Thoracic aorta (tissue), 2 donors: Measurements from ENCODE around the gene PEX16. TPM values are rescaled to one million over a fixed set of nuclear protein-coding genes. Genes with fewer than 3 reads are reported as not detected.

Experiments
- ATAC-seq: fragments of 150-250 bp; one replicate; pipeline ENCODE4 v1.8.0; 2017; ENCODE audit warnings: low read depth; ENCODE audit not compliant: insufficient number of reproducible peaks, low FRiP score
- DNase-seq: peaks from one replicate; pipeline ENCODE4 v3.0.0-alpha.2; 2020; ENCODE audit warnings: low spot score
- H3K27ac ChIP-seq, 2 donors: fragments of 200-600 bp; sonication (generic); 1 replicate in 1 of 2; 2 replicates in 1 of 2; pipeline ENCODE4 v1.5.1; 2016; ENCODE audit warnings: mild to moderate bottlenecking in 2 of 2, moderate library complexity in 2 of 2
- H3K27me3 ChIP-seq: fragments of 200-600 bp; sonication (generic); replicated peaks from 2 replicates; pipeline ENCODE4 v1.6.0; 2016; ENCODE audit warnings: mild to moderate bottlenecking; ENCODE audit not compliant: insufficient read depth
- H3K36me3 ChIP-seq: fragments of 200-600 bp; sonication (generic); one replicate; pipeline ENCODE4 v1.5.1; 2016
- H3K4me1 ChIP-seq, 2 donors: fragments of 200-600 bp; sonication (generic); 1 replicate in 1 of 2; 2 replicates in 1 of 2; pipeline versions ENCODE4 v1.5.1 to v1.6.0; 2016; ENCODE audit warnings: low read depth in 2 of 2, mild to moderate bottlenecking in 1 of 2; ENCODE audit not compliant: control insufficient read depth in 1 of 2
- H3K4me3 ChIP-seq: fragments of 200-600 bp; sonication (generic); 2 replicates; pipeline ENCODE4 v1.5.1; 2016; ENCODE audit warnings: mild to moderate bottlenecking
- H3K9me3 ChIP-seq: fragments of 200-600 bp; sonication (generic); 2 replicates; pipeline ENCODE4 v1.5.1; 2016
- total RNA-seq, 2 donors: library from RNA; depleted of rRNA; stranded (reverse); fragments of >200 nt; gene quantifications; one replicate each; pipeline versions ENCODE4 v1.1.0 to v1.2.3, GENCODE V29; 2016
- TF ChIP-seq, protein P1 (sequence below): fragments of 200-600 bp; sonication (generic); IDR thresholded peaks from one replicate; pipeline ENCODE4 v1.5.1; 2019; ENCODE audit warnings: antibody characterized with exemption

Gene PEX16
- total RNA-seq, 2 donors from 2014 or later, result 12.1 to 19.8 TPM

DNA sequence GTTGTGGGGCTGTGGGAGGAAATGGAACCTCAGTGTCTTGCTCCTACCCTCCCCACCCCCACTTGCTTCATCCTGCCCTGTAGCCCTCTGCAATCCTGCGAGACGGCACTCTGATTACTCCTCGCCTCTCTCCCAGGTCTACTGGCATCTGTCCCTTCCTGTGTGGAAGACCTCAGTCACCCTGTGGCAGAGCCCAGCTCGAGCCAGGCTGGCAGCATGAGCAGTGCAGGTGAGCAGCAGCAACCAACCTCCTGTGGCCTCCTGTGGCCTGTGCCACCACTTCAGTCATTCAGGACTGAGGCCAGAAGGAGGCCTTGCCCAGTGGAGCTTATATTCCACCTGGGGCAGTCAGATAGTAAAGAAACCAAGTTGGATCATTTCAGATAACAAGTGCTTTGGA lies 47.0 kb downstream of the PEX16 start:
- no peak overlapping the region for H3K27ac ChIP-seq
- no peaks in the 10 kb centered on the region for H3K9me3 ChIP-seq

DNA sequence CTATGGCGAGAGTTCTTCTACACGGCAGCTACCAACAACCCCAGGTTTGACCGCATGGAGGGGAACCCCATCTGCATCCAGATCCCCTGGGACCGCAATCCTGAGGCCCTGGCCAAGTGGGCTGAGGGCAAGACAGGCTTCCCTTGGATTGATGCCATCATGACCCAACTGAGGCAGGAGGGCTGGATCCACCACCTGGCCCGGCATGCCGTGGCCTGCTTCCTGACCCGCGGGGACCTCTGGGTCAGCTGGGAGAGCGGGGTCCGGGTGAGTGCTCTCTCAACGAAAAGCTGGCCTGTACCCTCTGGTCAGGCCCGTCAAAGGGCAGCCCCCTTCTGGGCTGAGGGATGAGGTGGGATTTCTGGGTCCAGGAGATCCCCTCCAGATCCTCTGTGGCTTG lies 48.1 kb downstream of the PEX16 start:
- H3K27ac ChIP-seq, result no peak overlapping the region
- TF ChIP-seq, protein P1, sequence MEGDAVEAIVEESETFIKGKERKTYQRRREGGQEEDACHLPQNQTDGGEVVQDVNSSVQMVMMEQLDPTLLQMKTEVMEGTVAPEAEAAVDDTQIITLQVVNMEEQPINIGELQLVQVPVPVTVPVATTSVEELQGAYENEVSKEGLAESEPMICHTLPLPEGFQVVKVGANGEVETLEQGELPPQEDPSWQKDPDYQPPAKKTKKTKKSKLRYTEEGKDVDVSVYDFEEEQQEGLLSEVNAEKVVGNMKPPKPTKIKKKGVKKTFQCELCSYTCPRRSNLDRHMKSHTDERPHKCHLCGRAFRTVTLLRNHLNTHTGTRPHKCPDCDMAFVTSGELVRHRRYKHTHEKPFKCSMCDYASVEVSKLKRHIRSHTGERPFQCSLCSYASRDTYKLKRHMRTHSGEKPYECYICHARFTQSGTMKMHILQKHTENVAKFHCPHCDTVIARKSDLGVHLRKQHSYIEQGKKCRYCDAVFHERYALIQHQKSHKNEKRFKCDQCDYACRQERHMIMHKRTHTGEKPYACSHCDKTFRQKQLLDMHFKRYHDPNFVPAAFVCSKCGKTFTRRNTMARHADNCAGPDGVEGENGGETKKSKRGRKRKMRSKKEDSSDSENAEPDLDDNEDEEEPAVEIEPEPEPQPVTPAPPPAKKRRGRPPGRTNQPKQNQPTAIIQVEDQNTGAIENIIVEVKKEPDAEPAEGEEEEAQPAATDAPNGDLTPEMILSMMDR, result no peak
- H3K9me3 ChIP-seq, result no peaks in the 10 kb centered on the region
- H3K4me1 ChIP-seq, result no peaks in the 10 kb centered on the region
- no peaks in the 10 kb centered on the region for H3K27me3 ChIP-seq
- DNase-seq (no peak), ATAC-seq (no peak)
- no peak overlapping the region for H3K4me3 ChIP-seq
- H3K36me3 ChIP-seq, result peaks cover 79% of the 10 kb centered on the region

More for the DNA sequence above, 47.0 kb downstream of the PEX16 start:
- H3K27me3 ChIP-seq, result no peaks in the 10 kb centered on the region
- H3K36me3 ChIP-seq, result peaks cover 84% of the 10 kb centered on the region
- H3K4me3 ChIP-seq, result no peak overlapping the region
- TF ChIP-seq, protein P1, result no peak
- DNase-seq (no peak), ATAC-seq (no peak)
- H3K4me1 ChIP-seq, result no peaks in the 10 kb centered on the region

DNA sequence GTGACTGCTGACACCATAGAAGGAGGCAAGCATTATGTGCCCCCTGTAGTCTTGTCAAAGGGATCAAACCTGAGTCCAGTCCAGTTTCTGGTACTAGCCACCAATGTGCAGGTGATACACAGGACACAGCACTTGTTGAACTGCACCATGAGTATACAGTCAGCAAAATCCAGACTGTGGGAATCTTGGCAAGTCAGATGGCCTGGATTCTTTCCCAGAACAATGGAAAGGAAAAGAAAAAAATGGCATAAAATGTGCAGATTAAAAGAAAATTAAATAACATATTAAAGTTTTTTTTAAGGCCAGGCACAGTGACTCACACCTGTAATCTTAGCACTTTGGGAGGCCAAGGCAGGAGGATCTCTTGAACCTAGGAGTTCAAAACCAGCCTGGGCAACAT lies 53.6 kb downstream of the PEX16 start:
- TF ChIP-seq, protein P1, result no peak
- Histone ChIP-seq H3K4me3 (no peak overlapping the region), H3K27me3 (no peaks in the 10 kb centered on the region), H3K36me3 (peaks cover 58% of the 10 kb centered on the region), H3K27ac (no peak overlapping the region), H3K9me3 (no peaks in the 10 kb centered on the region), H3K4me1 (peaks cover 4 to 21% of the 10 kb centered on the region in 2 donors)
- no peak for ATAC-seq
- DNase-seq, result no peak

DNA sequence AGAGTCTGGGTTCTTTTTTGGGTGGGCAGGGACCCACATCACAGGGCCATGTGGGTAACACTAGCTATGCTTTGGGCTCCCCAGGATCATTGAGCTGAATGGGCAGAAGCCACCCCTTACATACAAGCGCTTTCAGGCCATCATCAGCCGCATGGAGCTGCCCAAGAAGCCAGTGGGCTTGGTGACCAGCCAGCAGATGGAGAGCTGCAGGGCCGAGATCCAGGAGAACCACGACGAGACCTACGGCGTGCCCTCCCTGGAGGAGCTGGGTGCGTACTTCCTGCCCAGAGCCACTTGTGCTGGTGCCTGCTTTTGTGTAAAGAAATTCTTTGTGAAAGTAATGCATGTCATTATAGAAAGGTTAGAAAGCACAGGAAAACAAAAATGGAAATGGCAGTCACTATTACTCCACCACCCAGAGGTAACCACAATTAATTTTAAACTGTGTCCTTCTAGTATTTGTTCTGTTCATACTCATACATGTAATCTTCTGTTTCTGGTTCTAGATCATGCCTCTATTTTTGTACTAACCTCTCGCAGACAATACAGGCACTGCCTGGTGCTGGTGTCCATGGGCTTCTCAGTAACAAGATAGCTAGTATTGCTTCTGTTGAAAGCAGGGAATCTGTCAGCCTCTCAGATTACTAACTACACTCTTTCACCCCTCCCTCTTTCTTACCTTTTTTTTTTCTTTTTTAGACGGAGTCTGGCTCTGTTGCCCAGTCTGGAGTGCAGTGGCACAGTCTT lies 56.7 kb downstream of the PEX16 start:
- no peak overlapping the region for H3K4me3 ChIP-seq
- H3K36me3 ChIP-seq, result peaks cover 42% of the 10 kb centered on the region
- peak overlapping the region; percentile 64 to 79 for H3K27ac ChIP-seq
- TF ChIP-seq, protein P1, result no peak
- ATAC-seq (no peak), DNase-seq (no peak)
- no peaks in the 10 kb centered on the region for H3K9me3 ChIP-seq
- H3K4me1 ChIP-seq, result peaks cover 27 to 52% of the 10 kb centered on the region in 2 donors
- H3K27me3 ChIP-seq, result no peaks in the 10 kb centered on the region

DNA sequence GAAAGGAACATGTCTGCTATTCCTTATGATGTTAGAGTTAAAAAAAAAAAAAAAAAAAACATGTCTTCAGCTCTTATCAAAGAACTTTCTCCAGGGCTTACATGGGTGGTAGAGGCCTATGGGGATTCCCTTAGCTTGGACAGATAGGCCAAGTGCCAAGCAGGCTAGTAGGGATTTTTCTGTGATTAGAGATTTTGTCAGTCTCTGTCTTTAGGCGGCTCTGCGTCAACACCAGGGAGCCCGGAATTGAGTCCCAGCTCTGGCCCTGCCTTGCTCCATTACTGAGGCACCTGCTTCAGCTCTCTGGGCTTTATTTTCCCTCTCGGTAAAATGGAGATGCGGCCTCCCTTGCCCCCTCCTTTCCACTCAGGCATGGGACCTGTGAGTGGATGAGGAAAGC lies 57.3 kb downstream of the PEX16 start:
- ATAC-seq (no peak), DNase-seq (no peak)
- Histone ChIP-seq H3K4me1 (peaks cover 32 to 58% of the 10 kb centered on the region in 2 donors), H3K36me3 (peaks cover 38% of the 10 kb centered on the region), H3K4me3 (no peak overlapping the region), H3K27ac (peak overlapping the region; percentile 64 to 79), H3K27me3 (no peaks in the 10 kb centered on the region), H3K9me3 (no peaks in the 10 kb centered on the region)
- TF ChIP-seq, protein P1, result no peak

Other genes with a start within 250 kb of the PEX16 start
- gene SLC35C1, start 112.7 kb downstream of the PEX16 start, total RNA-seq, result 10 to 100 TPM; 18.8 to 28.4 TPM
- gene CRY2, start 70.4 kb downstream of the PEX16 start, total RNA-seq, result 10 to 100 TPM; 41.2 to 54.4 TPM
- 10 to 100 TPM in 1 of 2 donors, 1 to 10 TPM in 1; 9.5 to 10.4 TPM for gene MAPK8IP1, start 32.2 kb downstream of the PEX16 start, total RNA-seq
- gene FREY1, start 10.6 kb downstream of the PEX16 start, total RNA-seq, result 1 to 10 TPM in 1 of 2 donors, not detected in 1; 9.0 TPM
- gene LARGE2, start 4.8 kb upstream of the PEX16 start, total RNA-seq, result 1 to 10 TPM in 1 of 2 donors, not detected in 1; 3.1 TPM
- 100 to 1,000 TPM in 1 of 2 donors, 10 to 100 TPM in 1; 62.3 to 104 TPM for gene PHF21A, start 203.6 kb upstream of the PEX16 start, total RNA-seq